Skeletal muscle satellite cell (primary cell): ENCODE measurements around the gene LMTK3. TPM values are rescaled to one million over a fixed set of nuclear protein-coding genes. Genes with fewer than 3 reads are reported as not detected.
A peak's percentile ranks its signal among the peaks of the same experiment; 100 is the strongest.

Experiments used
- H3K27me3 ChIP-seq: 2 replicates; pipeline ENCODE4 v1.7.0; 2013; ENCODE audit warnings: low read length; ENCODE audit not compliant: control insufficient read depth, insufficient read depth
- H3K36me3 ChIP-seq: 2 replicates; pipeline ENCODE4 v1.7.0; 2013; ENCODE audit warnings: mild to moderate bottlenecking, control low read depth, low read length; ENCODE audit not compliant: insufficient read depth
- H3K4me1 ChIP-seq: 2 replicates; pipeline ENCODE4 v1.7.0; 2013; ENCODE audit warnings: low read length; ENCODE audit not compliant: control insufficient read depth, insufficient read depth
- H3K4me2 ChIP-seq: 2 replicates; pipeline ENCODE4 v1.7.0; 2013; ENCODE audit warnings: mild to moderate bottlenecking, low read length
- H3K4me3 ChIP-seq: 2 replicates; pipeline ENCODE4 v1.7.0; 2013; ENCODE audit warnings: low read length
- H3K9ac ChIP-seq: 2 replicates; pipeline ENCODE4 v1.7.0; 2013; ENCODE audit warnings: mild to moderate bottlenecking, low read depth, low read length, moderate library complexity
- H3K9me3 ChIP-seq: replicated peaks from 2 replicates; pipeline ENCODE4 v1.7.0; 2013; ENCODE audit warnings: mild to moderate bottlenecking, control low read depth, low read length
- total RNA-seq: library from RNA; depleted of rRNA; stranded (reverse); fragments of >200 nt; gene quantifications from 2 replicates; pipeline ENCODE4 v1.2.3, GENCODE V29; 2012; rRNA removed

The LMTK3 gene
- total RNA-seq, result 0.22 and 0.51 TPM in 2 replicates

- no peak within 1 kb of the TSS for H3K4me3 ChIP-seq
- no peak within 1 kb of the TSS for H3K9ac ChIP-seq
- peaks cover 8% of the 10 kb centered on the region for H3K4me1 ChIP-seq
- peaks cover 58% of the 10 kb centered on the region for H3K27me3 ChIP-seq
- H3K4me2 ChIP-seq, result no peak within 1 kb of the TSS
- H3K9me3 ChIP-seq, result no peaks in the 10 kb centered on the region
- no peaks in the 10 kb centered on the region for H3K36me3 ChIP-seq
Measured at GRCh38 chr19:48511800-48512503, at the start of gene LMTK3. LMTK3 (minus strand) TSS chr19:48511835; CDS start chr19:48511576, 259 bp downstream.

GRCh38 chr19:48561412-48561811 lies 49.8 kb upstream of the LMTK3 start:
- Histone ChIP-seq H3K9me3 (no peaks in the 10 kb centered on the region), H3K4me3 (no peak overlapping the region), H3K4me2 (no peak overlapping the region), H3K36me3 (no peaks in the 10 kb centered on the region), H3K4me1 (peaks cover 6% of the 10 kb centered on the region), H3K9ac (no peak overlapping the region), H3K27me3 (no peaks in the 10 kb centered on the region)

- no peak overlapping the region for H3K9ac ChIP-seq
- no peaks in the 10 kb centered on the region for H3K36me3 ChIP-seq
- no peak overlapping the region for H3K4me2 ChIP-seq
- H3K4me3 ChIP-seq, result no peak overlapping the region
- no peaks in the 10 kb centered on the region for H3K9me3 ChIP-seq
- H3K27me3 ChIP-seq, result no peaks in the 10 kb centered on the region
- H3K4me1 ChIP-seq, result peaks cover 11% of the 10 kb centered on the region
Measured at GRCh38 chr19:48560095-48560530, 48.5 kb upstream of the LMTK3 start.

- Histone ChIP-seq H3K4me2 (peak overlapping the region; percentile 70), H3K4me1 (peaks cover 13% of the 10 kb centered on the region), H3K36me3 (no peaks in the 10 kb centered on the region), H3K4me3 (no peak overlapping the region), H3K27me3 (no peaks in the 10 kb centered on the region), H3K9ac (peak overlapping the region; percentile 24), H3K9me3 (no peaks in the 10 kb centered on the region)
Measured at GRCh38 chr19:48558018-48558684, 46.5 kb upstream of the LMTK3 start.

- H3K4me1 ChIP-seq, result peaks cover 13% of the 10 kb centered on the region
- no peak overlapping the region for H3K4me2 ChIP-seq
- no peaks in the 10 kb centered on the region for H3K9me3 ChIP-seq
- H3K9ac ChIP-seq, result no peak overlapping the region
- H3K36me3 ChIP-seq, result no peaks in the 10 kb centered on the region
- no peak overlapping the region for H3K4me3 ChIP-seq
- peaks cover 1% of the 10 kb centered on the region for H3K27me3 ChIP-seq
Measured at GRCh38 chr19:48556825-48557224, 45.2 kb upstream of the LMTK3 start.

GRCh38 chr19:48556163-48556562 lies 44.5 kb upstream of the LMTK3 start:
- Histone ChIP-seq H3K4me1 (peaks cover 13% of the 10 kb centered on the region), H3K27me3 (peaks cover 8% of the 10 kb centered on the region), H3K9ac (no peak overlapping the region), H3K9me3 (no peaks in the 10 kb centered on the region), H3K36me3 (no peaks in the 10 kb centered on the region), H3K4me2 (no peak overlapping the region), H3K4me3 (no peak overlapping the region)

GRCh38 chr19:48554385-48555091 lies 42.9 kb upstream of the LMTK3 start:
- H3K4me3 ChIP-seq, result no peak overlapping the region
- H3K9me3 ChIP-seq, result no peaks in the 10 kb centered on the region
- peaks cover 16% of the 10 kb centered on the region for H3K27me3 ChIP-seq
- peaks cover 13% of the 10 kb centered on the region for H3K4me1 ChIP-seq
- H3K4me2 ChIP-seq, result no peak overlapping the region
- H3K36me3 ChIP-seq, result no peaks in the 10 kb centered on the region
- H3K9ac ChIP-seq, result no peak overlapping the region

- Histone ChIP-seq H3K4me1 (peaks cover 13% of the 10 kb centered on the region), H3K4me3 (no peak overlapping the region), H3K9ac (no peak overlapping the region), H3K27me3 (peaks cover 21% of the 10 kb centered on the region), H3K9me3 (no peaks in the 10 kb centered on the region), H3K4me2 (no peak overlapping the region), H3K36me3 (no peaks in the 10 kb centered on the region)
Measured at GRCh38 chr19:48553676-48554384, 42.2 kb upstream of the LMTK3 start.

GRCh38 chr19:48552406-48553322 lies 41.0 kb upstream of the LMTK3 start:
- H3K27me3 ChIP-seq, result peaks cover 30% of the 10 kb centered on the region
- peaks cover 10% of the 10 kb centered on the region for H3K4me1 ChIP-seq
- no peaks in the 10 kb centered on the region for H3K36me3 ChIP-seq
- no peaks in the 10 kb centered on the region for H3K9me3 ChIP-seq
- no peak overlapping the region for H3K9ac ChIP-seq
- H3K4me2 ChIP-seq, result no peak overlapping the region
- no peak overlapping the region for H3K4me3 ChIP-seq

- Histone ChIP-seq H3K9ac (no peak within 1 kb of the TSS), H3K9me3 (no peaks in the 10 kb centered on the region), H3K4me2 (no peak within 1 kb of the TSS), H3K27me3 (peaks cover 30% of the 10 kb centered on the region), H3K4me1 (peaks cover 10% of the 10 kb centered on the region), H3K36me3 (no peaks in the 10 kb centered on the region), H3K4me3 (no peak within 1 kb of the TSS)
Measured at GRCh38 chr19:48551437-48552302, 40.0 kb upstream of the LMTK3 start, which contains the start of gene SULT2B1. SULT2B1 (plus strand) TSS chr19:48552172; CDS start chr19:48552253, 81 bp downstream.
